H1 (cell line): ENCODE data around the gene SLC38A5. TPM values are rescaled to one million over a fixed set of nuclear protein-coding genes. Genes with fewer than 3 reads are reported as not detected.

Experiments
- CTCF ChIA-PET: fragments of 300-600 bp; sonication (Branson Sonifier 250); formaldehyde crosslinking; loops from one replicate; lab custom pipeline; 2021; ENCODE audit not compliant: partially characterized antibody; lab: Charles Lee
- POLR2A ChIA-PET: fragments of 300-600 bp; sonication (Branson Sonifier 250); formaldehyde crosslinking; loops from one replicate; lab custom pipeline; 2021; ENCODE audit warnings: inconsistent platforms; ENCODE audit not compliant: partially characterized antibody; lab: Charles Lee
- DNase-seq, 2 experiments: peaks; one replicate each; pipeline versions ENCODE4 v3.0.0 to v3.0.0-alpha.2; 2010 to 2022; ENCODE audit warnings: low spot score in 2 of 2, low read depth in 1 of 2, mixed read lengths in 1 of 2
- FAIRE-seq: peaks from 2 replicates; lab custom pipeline; 2011; peaks lifted over from hg19 to GRCh38; lab: Jason Lieb, UNC
- H2AFZ ChIP-seq: 2 replicates; pipeline ENCODE4 v1.8.1; 2012; ENCODE audit warnings: low read length, inconsistent platforms
- H2AK5ac ChIP-seq: 2 replicates; pipeline ENCODE4 v1.6.1; 2013; ENCODE audit warnings: low read depth, low read length
- H2BK120ac ChIP-seq: replicated peaks from 2 replicates; pipeline ENCODE3; 2013; ENCODE audit warnings: low read depth, low read length, inconsistent platforms
- H2BK12ac ChIP-seq: 2 replicates; pipeline ENCODE4 v1.6.1; 2013; ENCODE audit warnings: low read depth, low read length
- H2BK15ac ChIP-seq: 2 replicates; pipeline ENCODE4 v1.6.1; 2013; ENCODE audit warnings: low read length
- H2BK20ac ChIP-seq: 2 replicates; pipeline ENCODE4 v1.6.1; 2013; ENCODE audit warnings: low read length
- H2BK5ac ChIP-seq: 2 replicates; pipeline ENCODE4 v1.6.1; 2013; ENCODE audit warnings: low read depth, low read length
- H3K14ac ChIP-seq: 2 replicates; pipeline ENCODE4 v1.6.1; 2013; ENCODE audit warnings: inconsistent platforms; ENCODE audit not compliant: insufficient read length
- H3K18ac ChIP-seq: 2 replicates; pipeline ENCODE4 v1.6.1; 2013; ENCODE audit warnings: low read length; ENCODE audit errors: extremely low read depth
- H3K23ac ChIP-seq: 2 replicates; pipeline ENCODE4 v1.6.1; 2013; ENCODE audit warnings: inconsistent platforms; ENCODE audit not compliant: insufficient read length
- H3K23me2 ChIP-seq: 2 replicates; pipeline ENCODE4 v1.6.1; 2013; ENCODE audit warnings: low read depth, low read length
- H3K27ac ChIP-seq: 2 replicates; pipeline ENCODE4 v1.6.1; 2011; ENCODE audit warnings: low read depth, low read length, inconsistent platforms
- H3K27me3 ChIP-seq, 4 experiments: replicated peaks in 1 of 4; 1 replicate in 1 of 4; 2 replicates in 3 of 4; pipeline versions ENCODE4 v1.6.1 to v1.8.1; 2011 to 2013; ENCODE audit warnings: low read length in 3 of 4, mild to moderate bottlenecking in 3 of 4, inconsistent platforms in 2 of 4, mixed read lengths in 2 of 4, moderate library complexity in 1 of 4; ENCODE audit not compliant: control insufficient read depth in 3 of 4, insufficient read depth in 3 of 4; ENCODE audit errors: extremely low read depth in 1 of 4
- H3K36me3 ChIP-seq, 4 experiments: 2 replicates each; pipeline versions ENCODE4 v1.6.1 to v1.8.1; 2011 to 2013; ENCODE audit warnings: mild to moderate bottlenecking in 4 of 4, low read length in 3 of 4, moderate library complexity in 2 of 4, control low read depth in 1 of 4, inconsistent platforms in 1 of 4; ENCODE audit not compliant: insufficient read depth in 4 of 4, control insufficient read depth in 2 of 4
- H3K4ac ChIP-seq: replicated peaks from 2 replicates; pipeline ENCODE3; 2013; ENCODE audit warnings: low read length, low read depth, mixed read lengths, inconsistent platforms; ENCODE audit not compliant: insufficient read length
- H3K4me1 ChIP-seq, 4 experiments: replicated peaks in 1 of 4; 1 replicate in 1 of 4; 2 replicates in 3 of 4; pipeline versions ENCODE4 v1.6.1 to v1.8.1; 2011 to 2013; ENCODE audit warnings: low read length in 3 of 4, inconsistent platforms in 2 of 4, mixed read lengths in 1 of 4; ENCODE audit not compliant: insufficient read depth in 4 of 4, control insufficient read depth in 3 of 4
- H3K4me2 ChIP-seq, 2 experiments: 2 replicates each; pipeline versions ENCODE4 v1.6.1 to v1.8.1; 2011 to 2013; ENCODE audit warnings: low read depth in 2 of 2, low read length in 2 of 2, control low read depth in 1 of 2, inconsistent platforms in 1 of 2, mild to moderate bottlenecking in 1 of 2; ENCODE audit not compliant: insufficient read depth in 1 of 2
- H3K4me3 ChIP-seq, 4 experiments: fragments of 200-600, 300-600 bp in 1 of 4; sonication (generic), shearing (Covaris generic), sonication (Bioruptor Twin) in 1 of 4; 2 replicates each; pipeline versions ENCODE4 v1.5.1 to v1.8.1; 2011 to 2016; ENCODE audit warnings: low read length in 4 of 4, low read depth in 3 of 4, control low read depth in 2 of 4, inconsistent platforms in 2 of 4, mild to moderate bottlenecking in 2 of 4, mixed read lengths in 1 of 4, moderate library complexity in 1 of 4; ENCODE audit not compliant: insufficient read depth in 2 of 4; ENCODE audit errors: extremely low read depth in 1 of 4
- H3K56ac ChIP-seq: replicated peaks from 2 replicates; pipeline ENCODE3; 2013; ENCODE audit warnings: low read depth, mild to moderate bottlenecking, mixed read lengths, low read length, inconsistent platforms; ENCODE audit not compliant: insufficient read length
- H3K79me1 ChIP-seq: 2 replicates; pipeline ENCODE4 v1.6.1; 2013; ENCODE audit warnings: low read depth, low read length, control low read depth
- H3K79me2 ChIP-seq, 2 experiments: 2 replicates each; pipeline versions ENCODE4 v1.6.1 to v1.8.1; 2012 to 2013; ENCODE audit warnings: low read length in 2 of 2, mild to moderate bottlenecking in 2 of 2, inconsistent platforms in 1 of 2; ENCODE audit not compliant: insufficient read depth in 2 of 2, control insufficient read depth in 1 of 2
- H3K9ac ChIP-seq, 4 experiments: replicated peaks in 1 of 4; 1 replicate in 1 of 4; 2 replicates in 3 of 4; pipeline versions ENCODE4 v1.6.1 to v1.8.1; 2011 to 2013; ENCODE audit warnings: low read depth in 3 of 4, low read length in 3 of 4, control low read depth in 2 of 4, mild to moderate bottlenecking in 2 of 4, moderate library complexity in 2 of 4, inconsistent platforms in 1 of 4; ENCODE audit errors: extremely low read depth in 1 of 4
- H3K9me3 ChIP-seq, 2 experiments: 2 replicates each; pipeline versions ENCODE4 v1.6.1 to v1.8.1; 2012 to 2013; ENCODE audit warnings: mild to moderate bottlenecking in 2 of 2, moderate library complexity in 2 of 2, control low read depth in 1 of 2, inconsistent platforms in 1 of 2, low read depth in 1 of 2, low read length in 1 of 2, mixed read lengths in 1 of 2; ENCODE audit not compliant: insufficient read depth in 2 of 2
- H4K20me1 ChIP-seq, 2 experiments: replicated peaks in 1 of 2; 2 replicates each; pipeline versions ENCODE3 to v1.8.1; 2011 to 2013; ENCODE audit warnings: inconsistent platforms in 2 of 2, low read length in 2 of 2, mild to moderate bottlenecking in 1 of 2; ENCODE audit not compliant: insufficient read depth in 2 of 2, control insufficient read depth in 1 of 2
- H4K5ac ChIP-seq: 2 replicates; pipeline ENCODE4 v1.6.1; 2013; ENCODE audit warnings: low read length, low read depth, mixed read lengths, inconsistent platforms; ENCODE audit not compliant: insufficient read length
- H4K8ac ChIP-seq: 2 replicates; pipeline ENCODE4 v1.8.0; 2013; ENCODE audit warnings: mild to moderate bottlenecking, moderate library complexity, low read length, inconsistent platforms; ENCODE audit not compliant: insufficient read depth; ENCODE audit errors: extremely low read depth
- H4K91ac ChIP-seq: replicated peaks from 2 replicates; pipeline ENCODE3; 2013; ENCODE audit warnings: low read length, mixed read lengths, inconsistent platforms; ENCODE audit not compliant: insufficient read length
- ATF2 ChIP-seq: IDR thresholded peaks from 2 replicates; pipeline ENCODE4 v1.6.1; 2012; ENCODE audit warnings: low read length, inconsistent platforms
- BCL11A ChIP-seq, 2 experiments: IDR thresholded peaks; one replicate each; pipeline ENCODE4 v1.6.1; 2011; ENCODE audit warnings: low read depth in 2 of 2, low read length in 2 of 2, mild to moderate bottlenecking in 2 of 2
- GABPA ChIP-seq: IDR thresholded peaks from 2 replicates; pipeline ENCODE4 v1.6.1; 2011; ENCODE audit warnings: mild to moderate bottlenecking, low read length, moderate library complexity, borderline replicate concordance; ENCODE audit not compliant: insufficient read depth
- JUN ChIP-seq: IDR thresholded peaks from 2 replicates; pipeline ENCODE4 v1.6.1; 2011; ENCODE audit warnings: low read depth, mild to moderate bottlenecking, improper control_type of control experiment, low read length
- POLR2AphosphoS5 ChIP-seq: IDR thresholded peaks from 2 replicates; pipeline ENCODE4 v1.6.1; 2011; ENCODE audit warnings: low read depth, low read length
- RFX5 ChIP-seq: IDR thresholded peaks from 2 replicates; pipeline ENCODE4 v1.6.1; 2011; ENCODE audit warnings: low read depth, low read length, improper control_type of control experiment, borderline replicate concordance
- SIN3A ChIP-seq, 2 experiments: IDR thresholded peaks in 1 of 2; conservative IDR thresholded peaks in 1 of 2; 2 replicates each; pipeline ENCODE4 v1.6.1; 2011 to 2012; ENCODE audit warnings: low read length in 2 of 2, improper control_type of control experiment in 1 of 2, low read depth in 1 of 2, mild to moderate bottlenecking in 1 of 2
- SP4 ChIP-seq: IDR thresholded peaks from 2 replicates; pipeline ENCODE4 v1.6.1; 2012; ENCODE audit warnings: low read length, inconsistent platforms
- TEAD4 ChIP-seq: IDR thresholded peaks from 2 replicates; pipeline ENCODE4 v1.6.1; 2012; ENCODE audit warnings: low read depth, low read length, inconsistent platforms, mixed read lengths
- ZNF274 ChIP-seq: IDR thresholded peaks from 2 replicates; pipeline ENCODE4 v1.7.0; 2012; ENCODE audit warnings: low read length, borderline replicate concordance; ENCODE audit errors: extremely low read depth
- WGBS, 2 experiments: shearing (Covaris generic) in 1 of 2; methylation state at CpG; one replicate each; pipeline versions ENCODE4 v1.1.6 to v1.1.7; 2013 to 2015; ENCODE audit warnings: low lambda C conversion rate in 2 of 2, mixed read lengths in 2 of 2, inconsistent platforms in 1 of 2, low coverage in 1 of 2, missing lambda C conversion rate in 1 of 2; ENCODE audit not compliant: insufficient replicate concordance in 2 of 2, insufficient coverage in 1 of 2, insufficient read length in 1 of 2; ENCODE audit errors: extremely low coverage in 1 of 2, missing lambda C conversion rate in 1 of 2; 5-methylcytosine and 5-hydroxymethylcytosine counted together
- polyA plus RNA-seq, 7 experiments: library from polyadenylated mRNA; depleted of rRNA in 3 of 7; stranded (reverse) in 5 of 7; unstranded in 2 of 7; fragments of >200 nt in 5 of 7; fragments of 200-250 nt in 2 of 7; gene quantifications; 1 replicate in 5 of 7; 2 replicates in 1 of 7; 4 replicates in 1 of 7; pipeline versions ENCODE4 v1.2.1 to v1.2.3, GENCODE V29; 2011 to 2013; ENCODE audit warnings: missing spikeins in 2 of 7, mixed read lengths in 2 of 7
- total RNA-seq: library from RNA; stranded (reverse); fragmentation: NEBNext Ultra II Directional; extraction: Animal tissue kit (Norgen Biotek cat#: 25700); gene quantifications from 2 replicates; pipeline ENCODE4 v1.2.1, GENCODE V29; 2021
- TF ChIP-seq, protein P1 (sequence below): IDR thresholded peaks from 2 replicates; pipeline ENCODE4 v1.6.1; 2012; ENCODE audit warnings: inconsistent platforms

The SLC38A5 gene
- total and polyA plus RNA-seq, 2 of the 8 experiments (the other 6 are each of a cell fraction or from before 2014, with no cell fraction given): 70.9 to 106 TPM

GRCh38 chrX:48492293-48492910, 22.3 kb upstream of the SLC38A5 start:
- Histone ChIP-seq H4K8ac (no peak overlapping the region), H3K14ac (no peak overlapping the region), H4K91ac (no peak overlapping the region), H3K79me2 (no peaks in the 10 kb centered on the region), H2AK5ac (no peak overlapping the region), H3K23ac (no peak overlapping the region), H2AFZ (no peak overlapping the region), H4K5ac (no peak overlapping the region), H2BK15ac (no peak overlapping the region), H2BK5ac (no peak overlapping the region), H3K56ac (no peak overlapping the region), H3K4me3 (no peak overlapping the region), H3K9me3 (no peaks in the 10 kb centered on the region), H2BK12ac (no peak overlapping the region), H3K18ac (no peak overlapping the region), H3K36me3 (no peaks in the 10 kb centered on the region), H3K4ac (no peak overlapping the region), H2BK20ac (no peak overlapping the region), H3K23me2 (no peaks in the 10 kb centered on the region), H2BK120ac (no peak overlapping the region), H4K20me1 (no peaks in the 10 kb centered on the region), H3K27ac (no peak overlapping the region), H3K4me1 (no peaks in the 10 kb centered on the region; a peak in 1 of 7 replicates), H3K9ac (no peak overlapping the region), H3K79me1 (no peaks in the 10 kb centered on the region), H3K27me3 (no peaks in the 10 kb centered on the region), H3K4me2 (no peak overlapping the region)
- no peak for DNase-seq
- 84% methylated on average over 5 of the region's 7 CpGs; no CpG with 5 or more reads in 1 of the 2 experiments for WGBS, 2 experiments
- ChIA-PET POLR2A (interaction anchor here (1.3 kb wide), 1 partner anchor 16 kb away, joined by 5 read pairs; the partner anchor contains the start of gene FTSJ1), CTCF (interaction anchor here (1.0 to 3.9 kb wide), 4 partner anchors 24 to 466 kb away, joined by 3 to 32 read pairs (median 12); partner anchors contain the start of gene SLC38A5)
- FAIRE-seq: no peak
- TF ChIP-seq TEAD4: no peak
- no peak for TF ChIP-seq RFX5
- no peak for TF ChIP-seq POLR2AphosphoS5
- TF ChIP-seq BCL11A (IDR thresholded peaks at IDR 0.05; ENCODE audit: low read depth in 2 of 2, low read length in 2 of 2): no peak
- no peak for TF ChIP-seq ATF2
- no peak for TF ChIP-seq GABPA
- TF ChIP-seq, protein P1, sequence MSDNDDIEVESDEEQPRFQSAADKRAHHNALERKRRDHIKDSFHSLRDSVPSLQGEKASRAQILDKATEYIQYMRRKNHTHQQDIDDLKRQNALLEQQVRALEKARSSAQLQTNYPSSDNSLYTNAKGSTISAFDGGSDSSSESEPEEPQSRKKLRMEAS: no peak
- no peak for TF ChIP-seq SP4
- TF ChIP-seq SIN3A (conservative IDR thresholded peaks at IDR 0.05 in 1 of 2, IDR thresholded peaks at IDR 0.05 in 1 of 2; ENCODE audit: low read depth in 1 of 2, low read length in 2 of 2): no peak
- TF ChIP-seq JUN: no peak
- no peak for TF ChIP-seq ZNF274
